Activated CD8-positive, alpha-beta memory T cell treated with anti-CD3 and anti-CD28 coated beads for 36 hours (primary cell): ENCODE measurements around the gene CA10. TPM values are rescaled to one million over a fixed set of nuclear protein-coding genes. Genes with fewer than 3 reads are reported as not detected.

Source experiments
- CTCF ChIA-PET: fragments of 350-600 bp; sonication (Branson Sonifier 250); formaldehyde crosslinking; loops from one replicate; lab custom pipeline; 2021; ENCODE audit warnings: antibody characterized with exemption; lab: Charles Lee
- POLR2A ChIA-PET: fragments of 350-600 bp; sonication (Branson Sonifier 250); formaldehyde crosslinking; loops from one replicate; lab custom pipeline; 2021; ENCODE audit warnings: antibody characterized with exemption; lab: Charles Lee
- total RNA-seq, 2 experiments: library from RNA; stranded (reverse); gene quantifications; one replicate each; pipeline ENCODE4 v1.2.3, GENCODE V29; 2021

CA10 gene
- total RNA-seq, 2 experiments from 2014 or later: not detected

DNA sequence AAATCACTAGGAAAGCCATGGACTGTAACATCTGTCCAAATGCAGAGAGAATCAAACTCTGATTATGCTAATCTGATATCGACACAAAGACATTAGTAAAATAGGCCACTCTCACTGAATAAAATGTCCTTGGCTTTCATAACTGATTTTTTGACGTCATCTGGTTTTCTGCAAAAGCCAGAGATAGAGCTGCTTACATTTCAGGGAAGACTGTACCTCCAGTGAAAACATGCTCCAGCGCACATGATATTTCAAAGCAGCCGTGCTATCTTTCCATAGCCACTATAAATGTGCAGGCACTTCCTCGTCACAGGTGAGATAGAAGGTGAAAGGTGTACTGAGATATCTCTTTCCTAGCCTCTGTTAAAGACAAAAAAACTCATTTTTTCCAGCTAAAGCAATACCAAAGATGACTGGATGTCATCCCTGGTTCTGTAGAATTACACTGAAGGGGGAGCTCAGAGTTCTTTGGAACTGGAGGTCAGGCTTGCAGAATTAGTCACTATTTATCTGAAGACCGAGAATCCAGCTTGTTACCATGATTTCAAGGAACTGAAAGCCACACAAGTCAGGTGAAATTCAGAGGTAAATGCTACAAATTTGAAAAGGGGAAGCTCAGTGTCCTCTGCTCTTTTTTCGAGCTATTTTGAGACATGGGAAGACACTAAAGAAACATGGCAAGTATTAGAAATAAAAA, 249.5 kb downstream of the CA10 start:
- ChIA-PET CTCF (no interaction called here), POLR2A (no interaction called here)

DNA sequence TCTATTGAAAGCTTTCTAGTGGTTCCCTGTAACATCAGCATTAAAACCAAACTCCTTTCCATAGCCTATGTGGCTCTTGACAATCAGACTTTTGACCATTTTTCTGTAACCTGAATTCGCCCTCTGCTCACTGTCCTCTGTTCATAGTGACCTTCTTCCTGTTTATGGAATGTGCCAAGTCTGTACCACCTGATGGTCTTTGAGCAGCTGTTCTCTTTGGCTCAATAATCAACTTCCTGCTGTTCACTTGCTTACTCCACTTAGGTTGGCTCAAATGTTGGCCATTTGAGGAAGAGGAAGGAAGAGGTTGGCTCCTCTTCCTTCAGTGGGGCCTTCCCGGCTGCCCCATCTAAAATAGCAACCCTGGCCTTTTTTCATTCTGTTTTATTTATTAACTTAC, 251.5 kb downstream of the CA10 start:
- CTCF ChIA-PET: no interaction called here
- POLR2A ChIA-PET: no interaction called here

DNA sequence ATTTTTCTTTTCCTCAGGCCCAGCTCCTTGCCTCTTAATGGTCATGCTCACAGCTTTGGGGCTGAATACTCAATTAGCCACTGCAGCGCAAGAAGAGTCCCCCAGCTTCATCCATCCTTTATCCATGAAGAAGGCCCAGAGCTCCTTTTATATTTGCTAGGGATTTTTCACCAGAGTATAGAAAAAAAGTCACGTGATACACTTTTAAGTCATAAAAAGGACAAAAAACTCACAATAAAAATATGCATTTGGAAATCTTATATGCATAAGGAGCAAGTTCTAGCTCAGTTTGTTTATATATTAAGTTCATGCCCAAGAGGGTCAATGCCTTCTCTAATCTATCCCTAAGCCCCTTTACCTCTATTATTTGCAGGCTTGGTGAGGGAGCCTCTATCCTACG, 254.1 kb downstream of the CA10 start:
- ChIA-PET POLR2A (no interaction called here), CTCF (no interaction called here)

DNA sequence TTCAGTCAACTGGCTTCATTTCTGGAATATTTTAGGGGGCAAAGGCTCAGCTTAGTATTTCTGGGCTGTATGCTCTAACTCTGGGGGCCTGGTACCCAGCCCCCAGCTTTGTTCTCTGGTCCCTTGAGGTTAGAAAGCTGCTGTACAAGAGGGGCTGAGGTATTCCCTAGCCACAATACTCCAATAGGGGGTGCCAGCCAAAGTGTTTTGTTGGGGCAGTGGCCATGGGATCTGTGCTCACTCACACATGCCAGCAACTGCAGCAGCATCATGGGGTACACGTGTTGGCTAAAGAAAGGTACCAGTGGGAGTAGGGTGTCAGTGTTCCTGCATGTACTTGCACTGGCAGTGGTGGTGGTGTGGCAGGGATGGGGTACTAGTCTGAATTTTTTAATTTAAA, 257.3 kb downstream of the CA10 start:
- ChIA-PET POLR2A (no interaction called here), CTCF (no interaction called here)

DNA sequence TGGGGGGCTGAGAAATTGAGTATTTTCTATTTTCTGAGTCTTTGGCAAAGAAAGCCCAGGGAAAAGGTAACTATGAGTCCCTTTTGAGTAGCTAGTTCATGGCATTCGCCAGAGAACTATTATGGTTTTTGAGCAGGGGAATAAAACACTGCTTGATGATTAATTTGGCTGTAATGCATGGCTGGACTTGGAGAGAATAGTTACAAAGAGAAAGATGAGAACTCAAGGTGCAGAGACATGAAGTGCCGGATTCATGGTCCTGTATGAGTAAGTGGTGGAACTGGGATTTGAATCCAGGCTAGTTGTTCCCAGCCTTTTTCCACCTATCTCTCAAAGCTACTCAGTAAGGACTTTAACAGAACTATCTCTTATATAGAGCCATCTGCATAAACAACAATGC, 266.6 kb downstream of the CA10 start:
- ChIA-PET POLR2A (no interaction called here), CTCF (no interaction called here)

DNA sequence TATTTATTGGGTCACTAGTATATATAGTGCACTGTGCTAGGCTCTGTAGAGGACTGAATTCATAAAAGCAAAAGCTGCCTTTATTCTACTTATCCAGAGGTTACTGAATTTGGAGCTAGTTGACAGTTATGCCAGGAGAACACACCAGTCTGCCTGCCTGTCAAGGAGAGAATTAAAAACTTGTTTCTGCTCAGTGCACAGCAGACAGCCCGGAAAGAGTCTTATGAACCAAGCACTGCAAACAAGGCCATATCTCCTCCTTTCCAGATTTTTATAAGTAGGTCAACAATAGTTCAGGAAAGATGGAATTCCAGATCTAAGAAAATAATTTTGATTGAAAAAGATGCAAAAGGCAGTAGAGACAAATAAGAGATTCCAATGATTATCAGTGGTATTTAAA, 267.8 kb downstream of the CA10 start:
- POLR2A ChIA-PET: no interaction called here

DNA sequence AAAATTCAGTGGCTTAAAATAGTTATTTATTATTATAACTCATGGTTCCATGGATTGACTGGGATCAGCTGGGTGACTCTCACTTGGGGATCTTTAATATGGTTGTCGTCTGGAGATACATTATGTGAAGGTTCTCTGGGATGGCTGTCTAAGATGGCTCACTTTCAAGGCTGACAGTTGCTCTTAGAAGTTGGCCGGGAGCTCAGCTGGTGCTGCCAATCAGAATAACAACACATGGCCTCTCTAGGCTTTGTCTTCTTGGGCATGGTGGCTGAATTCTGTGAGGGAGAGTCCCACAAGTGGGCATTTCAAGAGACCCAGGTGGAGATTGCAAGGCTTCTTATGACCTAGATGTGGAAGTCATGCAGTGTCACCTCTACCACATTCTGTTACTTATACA, 269.7 kb downstream of the CA10 start:
- ChIA-PET POLR2A (no interaction called here), CTCF (no interaction called here)

More for the DNA sequence above, 267.8 kb downstream of the CA10 start:
- CTCF ChIA-PET: no interaction called here

DNA sequence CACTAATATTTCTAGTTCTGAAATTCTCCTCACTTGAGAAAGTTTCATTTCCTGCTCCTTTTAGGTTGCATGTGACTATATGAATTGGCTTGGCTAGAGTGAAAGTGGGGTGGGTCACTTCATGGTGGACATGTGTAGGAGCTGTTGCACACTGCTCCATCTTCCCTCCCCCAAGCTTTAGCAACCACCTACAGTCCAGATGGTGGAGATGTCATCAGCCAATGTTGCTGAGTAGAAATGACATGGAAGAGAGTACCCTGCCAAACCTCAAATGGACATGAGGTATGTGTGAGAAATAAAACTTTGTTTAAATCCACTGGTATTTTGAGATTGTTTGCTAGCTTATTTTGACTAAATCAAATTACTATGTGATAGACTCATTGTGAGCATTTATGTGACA, 281.5 kb downstream of the CA10 start:
- CTCF ChIA-PET: no interaction called here

DNA sequence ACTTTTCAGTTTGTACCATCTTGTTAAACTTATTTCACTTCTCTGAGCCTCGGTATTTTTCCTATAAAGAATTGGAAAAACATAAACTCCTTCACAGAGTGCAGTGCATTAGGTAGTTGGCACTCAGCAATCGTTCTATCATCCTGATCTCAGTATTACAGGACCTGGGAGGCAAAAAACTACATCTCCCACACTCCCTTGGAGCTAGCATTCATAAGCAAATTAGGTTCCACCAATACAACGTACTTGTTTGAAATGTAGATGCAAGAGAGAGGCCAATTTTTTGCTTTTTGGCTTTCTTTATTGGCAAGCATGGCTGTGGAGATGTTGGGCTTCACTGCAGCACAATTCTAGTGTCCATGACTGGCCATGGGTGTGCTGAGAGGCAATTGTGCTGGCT, 285.2 kb downstream of the CA10 start:
- CTCF ChIA-PET: no interaction called here
- POLR2A ChIA-PET: no interaction called here

More for the DNA sequence above, 281.5 kb downstream of the CA10 start:
- POLR2A ChIA-PET: no interaction called here

DNA sequence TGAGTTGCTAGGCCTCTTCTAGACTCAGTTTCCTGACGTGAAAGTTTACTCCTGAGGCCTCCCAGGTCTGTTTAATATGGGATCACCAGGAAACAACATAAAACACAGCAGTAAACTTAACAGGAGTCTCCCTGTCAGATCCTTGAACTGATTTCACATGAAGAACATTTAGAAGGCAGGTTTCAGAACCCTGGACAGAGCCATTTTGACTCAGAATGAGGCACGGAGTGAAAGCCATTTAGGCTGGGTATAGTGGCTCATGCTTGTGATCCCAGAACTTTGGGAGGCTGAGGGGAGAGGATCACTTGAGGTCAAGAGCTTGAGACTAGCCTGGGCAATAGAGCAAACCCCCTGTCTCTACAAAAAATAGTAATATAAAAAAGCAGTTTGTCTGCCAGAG, 289.1 kb downstream of the CA10 start:
- POLR2A ChIA-PET: no interaction called here
- CTCF ChIA-PET: no interaction called here

DNA sequence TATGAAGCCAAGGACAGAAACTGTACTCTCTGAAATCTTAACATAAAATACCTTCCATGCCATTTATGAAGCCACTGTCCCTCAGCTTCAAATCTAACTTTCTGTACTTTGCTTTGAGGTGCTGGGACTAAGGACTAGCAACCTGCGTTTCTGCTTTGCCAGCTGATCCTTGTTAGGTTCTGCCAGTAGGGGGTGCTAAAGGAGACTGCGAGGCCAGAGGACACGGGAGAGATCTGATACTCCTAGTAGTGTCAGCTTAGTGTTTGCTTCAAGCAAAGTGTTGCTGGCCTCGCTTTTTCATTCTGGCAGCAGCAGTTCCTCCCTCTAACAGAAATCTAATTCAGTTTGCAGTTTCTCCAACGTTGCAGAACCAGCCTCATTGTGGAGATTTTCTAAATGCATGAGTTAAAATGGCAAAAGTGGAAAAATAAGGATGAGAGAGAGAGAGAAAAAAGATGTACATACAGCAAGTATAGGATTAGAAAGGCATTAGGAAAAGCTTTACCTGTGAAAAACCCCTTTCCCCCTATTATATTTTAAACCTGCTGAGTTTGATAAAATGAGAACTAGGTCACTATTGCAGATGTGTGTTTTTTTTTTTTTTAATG, 297.5 kb downstream of the CA10 start:
- CTCF ChIA-PET: interaction anchor here (0.7 to 1.0 kb wide), 3 partner anchors 26 to 246 kb away, joined by 3 read pairs; no protein-coding TSS in a partner anchor

DNA sequence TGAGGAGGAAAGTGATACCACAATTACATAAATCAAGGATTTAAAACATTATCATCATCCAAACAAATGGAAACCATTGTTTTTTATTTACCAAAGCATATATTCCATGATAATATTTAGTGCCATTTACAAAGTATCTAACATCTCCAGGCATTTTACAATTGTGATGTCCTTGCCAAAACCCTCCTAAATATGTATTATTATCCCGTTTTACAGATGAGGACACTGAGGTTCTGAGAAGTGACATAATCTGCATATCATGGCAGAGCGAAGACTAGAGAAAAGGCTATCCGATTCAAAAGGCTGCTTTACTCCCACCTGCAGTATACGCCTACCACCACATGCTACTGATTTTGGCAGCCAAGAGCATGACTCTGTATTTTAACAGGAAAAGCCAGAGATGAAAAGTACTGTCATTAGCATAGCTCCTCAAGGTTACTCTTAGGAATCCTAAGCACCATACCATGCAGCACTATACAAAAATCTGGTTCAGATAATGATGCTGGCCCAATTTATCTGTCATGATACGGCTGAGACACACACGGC, 301.4 kb downstream of the CA10 start:
- POLR2A ChIA-PET: no interaction called here
- CTCF ChIA-PET: no interaction called here

More for the DNA sequence above, 297.5 kb downstream of the CA10 start:
- POLR2A ChIA-PET: no interaction called here

DNA sequence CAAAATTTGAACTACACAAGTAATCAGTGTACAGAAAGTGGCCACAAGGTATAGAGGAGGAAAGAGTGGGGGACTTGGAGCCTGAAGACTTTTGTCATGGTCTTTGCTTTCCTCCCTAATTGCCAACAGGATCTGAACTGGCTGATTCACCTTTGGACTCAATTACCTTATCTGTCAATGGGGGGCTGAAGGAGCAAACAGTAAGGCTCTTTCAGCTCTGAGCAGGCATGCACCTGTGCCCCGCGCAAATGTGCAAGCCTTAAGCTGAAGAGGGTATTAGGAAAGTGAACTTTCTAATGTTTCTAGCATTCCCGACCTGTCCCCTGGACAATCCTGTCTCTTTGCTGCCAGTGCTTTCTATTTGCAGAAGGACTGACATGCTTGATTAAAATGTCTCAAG, 302.7 kb downstream of the CA10 start:
- POLR2A ChIA-PET: no interaction called here
- CTCF ChIA-PET: no interaction called here

DNA sequence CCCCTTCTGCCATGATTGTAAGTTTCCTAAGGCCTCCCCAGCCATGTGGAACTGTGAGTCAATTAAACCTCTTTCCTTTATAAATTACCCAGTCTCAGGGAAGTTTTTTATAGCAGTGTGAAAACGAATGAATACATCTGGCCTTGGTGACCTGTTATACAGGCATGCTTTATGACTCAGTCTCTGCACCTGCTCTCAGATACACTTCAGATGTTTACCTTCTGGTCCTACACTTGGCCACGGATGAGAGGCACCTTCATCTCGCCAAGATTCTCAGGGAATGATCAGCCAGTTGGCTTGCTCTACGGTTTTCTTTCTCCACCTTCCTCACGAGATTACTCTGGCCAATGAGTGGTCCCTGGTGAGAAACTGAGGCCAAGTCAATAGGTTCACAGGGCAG, 304.7 kb downstream of the CA10 start:
- POLR2A ChIA-PET: no interaction called here
- CTCF ChIA-PET: no interaction called here

DNA sequence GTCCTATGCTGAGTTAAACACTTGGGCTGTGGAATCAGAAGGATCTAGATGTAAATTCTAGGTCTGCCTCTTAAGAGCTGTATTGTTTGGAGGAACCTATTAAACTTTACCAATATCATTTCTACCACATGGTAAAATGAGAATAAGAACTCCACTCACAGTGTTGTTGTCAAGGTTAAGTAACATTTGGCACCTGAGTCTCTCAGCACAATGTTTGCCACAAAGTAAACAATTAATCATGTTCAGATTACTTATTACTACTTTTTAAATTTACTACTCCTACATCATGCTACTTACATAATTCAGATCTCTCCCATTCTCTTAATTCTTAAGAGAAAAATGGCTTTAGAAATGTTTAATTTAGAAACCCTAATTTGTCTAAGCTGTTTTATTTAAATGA, 305.9 kb downstream of the CA10 start:
- ChIA-PET CTCF (no interaction called here), POLR2A (no interaction called here)

DNA sequence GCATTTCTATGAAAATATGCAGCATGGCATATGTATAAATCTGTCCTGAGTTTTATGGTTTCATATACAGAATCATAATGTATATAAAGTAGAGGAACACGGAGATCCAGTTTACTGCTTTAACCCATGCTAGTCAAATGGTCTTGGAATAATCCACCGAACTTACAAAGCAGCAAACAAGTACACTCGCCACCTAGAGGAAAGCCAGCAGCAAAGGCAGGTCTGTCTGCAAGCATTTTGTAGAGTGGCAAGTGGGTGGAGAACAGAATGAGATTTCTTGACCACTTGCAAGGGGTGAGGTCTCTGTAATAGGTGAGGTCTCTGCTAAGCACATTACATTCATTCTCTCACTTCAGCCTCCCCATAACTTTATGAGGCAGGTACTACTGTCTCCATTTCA, 308.3 kb downstream of the CA10 start:
- CTCF ChIA-PET: no interaction called here
- POLR2A ChIA-PET: no interaction called here

DNA sequence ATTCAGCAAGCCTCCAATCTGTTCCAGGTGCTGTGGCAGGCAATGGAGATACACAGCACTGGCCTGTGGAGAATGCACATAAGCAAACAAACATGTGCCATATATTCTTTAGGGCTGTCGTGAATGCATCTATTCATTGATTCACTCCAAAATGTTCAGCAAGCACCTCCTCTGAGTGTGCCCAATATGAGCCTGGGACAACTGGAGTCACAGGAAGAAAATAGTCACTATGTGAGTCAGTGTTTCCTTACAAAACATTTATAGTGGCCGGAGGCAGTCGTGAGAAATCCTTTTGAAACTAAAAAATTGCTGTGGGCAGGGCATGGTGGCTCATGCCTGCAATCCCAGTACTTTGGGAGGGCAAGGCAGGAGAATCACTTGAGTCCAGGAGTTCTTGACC, 310.1 kb downstream of the CA10 start:
- POLR2A ChIA-PET: no interaction called here
- CTCF ChIA-PET: no interaction called here

DNA sequence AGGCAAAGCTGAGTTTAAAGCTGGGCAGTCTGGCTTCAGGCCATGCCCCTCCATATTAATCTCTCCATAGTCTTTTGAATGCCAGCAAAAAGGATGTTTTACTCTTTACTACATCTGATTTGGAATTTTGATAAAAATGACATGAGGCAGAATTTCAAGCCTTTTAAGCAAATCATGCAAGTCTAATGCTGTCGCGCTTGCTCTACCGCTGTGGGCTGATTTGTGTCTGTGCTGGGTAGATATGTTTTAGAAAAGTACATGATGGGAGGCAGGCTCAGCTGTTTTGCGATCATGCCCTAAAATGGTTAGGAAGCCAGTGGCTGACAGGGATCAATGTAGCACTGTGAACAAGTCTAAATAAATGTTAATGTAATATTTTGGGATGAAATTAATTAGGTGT, 311.9 kb downstream of the CA10 start:
- POLR2A ChIA-PET: no interaction called here
- CTCF ChIA-PET: no interaction called here

DNA sequence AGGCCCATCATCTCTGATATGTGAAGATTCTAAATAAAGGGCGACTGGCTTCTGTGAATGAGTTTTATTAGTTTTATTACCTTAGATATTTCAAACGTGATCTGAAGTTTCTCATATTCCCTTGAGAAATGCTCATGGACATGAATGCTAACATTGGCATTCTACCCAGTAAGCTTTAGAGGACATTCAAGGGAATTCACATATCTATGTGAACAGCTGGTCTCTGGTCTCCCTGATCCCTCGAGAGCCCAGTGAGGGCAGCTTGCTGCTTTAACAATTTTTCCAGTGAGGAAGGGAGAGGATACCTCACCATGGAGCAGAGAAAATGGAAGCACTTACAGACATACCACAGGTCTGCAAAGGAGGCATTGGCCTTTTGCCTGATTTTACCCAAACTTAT, 312.7 kb downstream of the CA10 start:
- ChIA-PET POLR2A (no interaction called here), CTCF (no interaction called here)

DNA sequence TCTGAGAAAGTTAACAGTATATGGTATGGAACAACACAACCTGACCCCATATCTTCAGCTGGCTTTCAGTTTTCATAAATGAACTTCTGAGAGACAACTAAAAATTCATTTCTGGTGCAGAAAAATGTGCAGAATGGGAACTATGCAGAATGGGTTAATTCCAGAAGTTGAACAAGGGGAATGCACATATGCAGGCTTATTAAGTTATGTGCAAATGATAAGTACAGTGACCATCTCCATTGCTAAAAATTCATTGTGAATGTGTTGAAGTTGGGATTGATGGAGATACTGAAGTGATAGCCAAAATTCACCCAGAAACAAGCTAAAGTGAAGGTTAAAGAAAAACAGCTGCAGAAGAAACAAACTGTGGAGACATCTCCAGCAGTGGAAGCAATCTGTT, 315.8 kb downstream of the CA10 start:
- ChIA-PET POLR2A (no interaction called here), CTCF (no interaction called here)

DNA sequence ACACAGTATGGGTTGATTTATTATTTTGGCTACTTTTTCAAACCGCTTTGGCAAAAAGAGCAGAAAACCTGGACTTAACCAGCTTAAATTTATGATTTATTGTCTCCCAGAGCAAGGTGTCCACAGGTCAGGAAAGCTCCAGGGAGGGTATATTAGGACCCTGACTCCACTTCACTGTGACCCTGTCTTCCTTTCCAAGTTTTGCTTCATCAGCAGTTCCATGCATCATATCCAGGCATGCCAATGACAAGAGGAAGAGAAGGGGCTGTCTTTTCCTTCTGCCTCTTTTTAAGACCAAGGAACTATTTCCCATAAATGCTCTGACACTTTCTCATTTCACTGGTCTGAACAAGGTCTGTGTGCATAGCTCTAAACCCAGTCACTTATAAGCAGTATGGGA, 316.8 kb downstream of the CA10 start:
- ChIA-PET CTCF (no interaction called here), POLR2A (no interaction called here)
